ENCODE results near the gene BMERB1. TPM values are rescaled to one million over a fixed set of nuclear protein-coding genes. Genes with fewer than 3 reads are reported as not detected.

BMERB1 gene
- polyA plus RNA-seq, 1 of the 3 experiments (the other 2 are of a cell fraction): 33.9 TPM

- peaks cover 2% of the 10 kb centered on the region; the same call in 1 of the 2 replicates for H3K79me2 ChIP-seq (ENCODE audit: insufficient read depth)
- H3K4me2 ChIP-seq: no peak overlapping the region
- H3K9ac ChIP-seq: no peak overlapping the region
- peaks cover 7 to 11% of the 10 kb centered on the region in 2 experiments; a peak in 2 of 4 replicates for H3K4me1 ChIP-seq (ENCODE audit: control insufficient read depth in 1 of 2, insufficient read depth in 2 of 2, low read depth in 1 of 2, low read length in 1 of 2)
- no peaks in the 10 kb centered on the region for H4K20me1 ChIP-seq (ENCODE audit: insufficient read depth)
- H3F3A ChIP-seq (replicated peaks; ENCODE audit: insufficient read depth): no peaks in the 10 kb centered on the region
- no peaks in the 10 kb centered on the region for H3K36me3 ChIP-seq (replicated peaks in 1 of 2; ENCODE audit: control insufficient read depth in 1 of 2, insufficient read depth in 2 of 2, low read length in 1 of 2)
- no peak overlapping the region for H3K4me3 ChIP-seq (ENCODE audit: low read depth in 2 of 2, low read length in 1 of 2)
- DNase-seq: no peak
- no peak for TF ChIP-seq YY1 (IDR thresholded peaks at IDR 0.05; ENCODE audit: low read depth)
- no peak for TF ChIP-seq RFX5 (IDR thresholded peaks at IDR 0.05; ENCODE audit: low read length)
- TF ChIP-seq FOXM1 (IDR thresholded peaks at IDR 0.05; ENCODE audit: low read depth): no peak
- no peak for TF ChIP-seq EZH2phosphoT487 (IDR thresholded peaks at IDR 0.05; ENCODE audit: borderline replicate concordance, low read depth)
- no peak for TF ChIP-seq TAF1 (IDR thresholded peaks at IDR 0.05; ENCODE audit: borderline replicate concordance, low read depth, low read length)
- no peak for TF ChIP-seq CTCF (IDR thresholded peaks at IDR 0.05)
- no peak for TF ChIP-seq TEAD4 (IDR thresholded peaks at IDR 0.05; ENCODE audit: borderline replicate concordance, insufficient read depth)
- TF ChIP-seq USF1 (IDR thresholded peaks at IDR 0.05; ENCODE audit: borderline replicate concordance, low read depth): no peak
- no peak for TF ChIP-seq JUND (IDR thresholded peaks at IDR 0.05)
- TF ChIP-seq RAD21 (IDR thresholded peaks at IDR 0.05; ENCODE audit: low read length): no peak
- no peak for TF ChIP-seq MAX (IDR thresholded peaks at IDR 0.05; ENCODE audit: low read depth)
- no peak for TF ChIP-seq SIN3A (IDR thresholded peaks at IDR 0.05; ENCODE audit: borderline replicate concordance, low read depth, low read length)
- TF ChIP-seq MEF2A (IDR thresholded peaks at IDR 0.05; ENCODE audit: borderline replicate concordance, low read depth): no peak
- no peak for TF ChIP-seq SMC3 (IDR thresholded peaks at IDR 0.05; ENCODE audit: low read depth, low read length)
- no peak for TF ChIP-seq USF2 (IDR thresholded peaks at IDR 0.05; ENCODE audit: borderline replicate concordance, low read depth, low read length)
- no peak for TF ChIP-seq REST (IDR thresholded peaks at IDR 0.05; ENCODE audit: low read depth, low read length)
- no peak for TF ChIP-seq GABPA (IDR thresholded peaks at IDR 0.05; ENCODE audit: low read depth)
- TF ChIP-seq ZBTB33 (IDR thresholded peaks at IDR 0.05; ENCODE audit: borderline replicate concordance, low read depth): no peak
- no peak for TF ChIP-seq POLR2AphosphoS5 (IDR thresholded peaks at IDR 0.05; ENCODE audit: low read depth, low read length)
- TF ChIP-seq MXI1 (IDR thresholded peaks at IDR 0.05; ENCODE audit: low read depth, low read length): no peak
- WGBS (ENCODE audit: low lambda C conversion rate): 95% methylated on average over 8 of the region's 8 CpGs
- CTCF ChIA-PET: interaction anchor here (0.6 to 1.0 kb wide), 3 partner anchors 9 to 280 kb away, joined by 3 to 4 read pairs (median 3); no protein-coding TSS in a partner anchor
- H3K27me3 ChIP-seq (ENCODE audit: insufficient read depth): no peaks in the 10 kb centered on the region
- no peaks in the 10 kb centered on the region for H3K9me3 ChIP-seq
- no peaks in the 10 kb centered on the region for H3K9me2 ChIP-seq
- no peak overlapping the region for H2AFZ ChIP-seq (ENCODE audit: low read depth)
- POLR2A ChIA-PET: no interaction called here
- H3K27ac ChIP-seq (ENCODE audit: low read depth in 2 of 2, low read length in 1 of 2): no peak overlapping the region
These were observed 73.7 kb downstream of the BMERB1 start for GRCh38 chr16:15507959-15508627.
